ENCODE measurements around the gene TJP3. TPM values are rescaled to one million over a fixed set of nuclear protein-coding genes. Genes with fewer than 3 reads are reported as not detected.

The TJP3 gene
- total RNA-seq, 1 experiment from 2014 or later: 1.6 TPM

DNA sequence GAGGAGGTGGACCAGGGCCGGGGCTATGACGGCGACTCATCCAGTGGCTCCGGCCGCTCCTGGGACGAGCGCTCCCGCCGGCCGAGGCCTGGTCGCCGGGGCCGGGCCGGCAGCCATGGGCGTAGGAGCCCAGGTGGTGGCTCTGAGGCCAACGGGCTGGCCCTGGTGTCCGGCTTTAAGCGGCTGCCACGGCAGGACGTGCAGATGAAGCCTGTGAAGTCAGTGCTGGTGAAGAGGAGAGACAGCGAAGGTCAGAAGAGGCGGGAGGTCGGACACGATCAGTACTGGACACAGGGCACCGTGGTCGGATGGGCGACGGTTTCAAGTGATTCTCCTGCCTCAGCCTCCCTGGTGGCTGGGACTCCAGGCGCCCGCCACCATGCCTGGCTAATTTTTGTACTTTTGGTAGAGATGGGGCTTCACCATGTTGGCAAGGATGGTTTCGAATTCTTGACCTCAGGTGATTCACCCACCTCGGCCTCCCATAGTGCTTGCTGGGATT, 22.3 kb downstream of the TJP3 start:
- CTCF ChIA-PET: no interaction called here
- H3K36me3 Mint-ChIP-seq (ENCODE audit: insufficient read depth, unreplicated experiment): no peaks in the 10 kb centered on the region

DNA sequence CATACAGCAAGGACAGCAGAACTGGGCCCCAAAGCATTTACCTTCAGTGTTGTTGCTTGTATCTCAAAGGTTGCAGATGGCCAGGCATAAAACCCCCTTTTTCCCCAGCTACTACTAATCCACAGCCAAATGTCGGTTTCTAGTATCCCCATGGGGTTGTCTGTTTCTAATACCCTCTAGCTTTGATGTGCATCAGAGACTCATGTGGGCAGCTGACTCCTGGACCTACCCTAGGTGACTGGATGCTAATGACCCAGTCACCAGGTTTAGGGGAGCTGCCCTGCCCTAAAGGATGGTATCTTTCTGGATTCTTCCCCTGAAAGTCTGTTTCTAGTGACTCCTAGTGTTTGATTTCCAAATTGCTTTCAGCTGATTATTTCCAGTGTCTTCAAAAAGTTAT, 23.9 kb downstream of the TJP3 start:
- peaks cover 2% of the 10 kb centered on the region for H3K27me3 Mint-ChIP-seq (ENCODE audit: insufficient read depth, unreplicated experiment)
- no peak overlapping the region for H3K4me3 Mint-ChIP-seq (ENCODE audit: unreplicated experiment)
- ChIA-PET POLR2A (interaction anchor here (0.7 kb wide), 1 partner anchor 9 kb away, joined by 3 read pairs; no protein-coding TSS in a partner anchor), CTCF (interaction anchor here (1.0 kb wide), 1 partner anchor 21 kb away, joined by 4 read pairs; no protein-coding TSS in a partner anchor)
- no peaks in the 10 kb centered on the region for H3K36me3 Mint-ChIP-seq (ENCODE audit: insufficient read depth, unreplicated experiment)
- intact Hi-C loops (cut with micrococcal nuclease): no loop called here
- peaks cover 6% of the 10 kb centered on the region for H3K4me1 Mint-ChIP-seq (ENCODE audit: insufficient read depth, unreplicated experiment)
- H3K9me3 Mint-ChIP-seq (ENCODE audit: unreplicated experiment): no peaks in the 10 kb centered on the region
- TF ChIP-seq, protein P1, sequence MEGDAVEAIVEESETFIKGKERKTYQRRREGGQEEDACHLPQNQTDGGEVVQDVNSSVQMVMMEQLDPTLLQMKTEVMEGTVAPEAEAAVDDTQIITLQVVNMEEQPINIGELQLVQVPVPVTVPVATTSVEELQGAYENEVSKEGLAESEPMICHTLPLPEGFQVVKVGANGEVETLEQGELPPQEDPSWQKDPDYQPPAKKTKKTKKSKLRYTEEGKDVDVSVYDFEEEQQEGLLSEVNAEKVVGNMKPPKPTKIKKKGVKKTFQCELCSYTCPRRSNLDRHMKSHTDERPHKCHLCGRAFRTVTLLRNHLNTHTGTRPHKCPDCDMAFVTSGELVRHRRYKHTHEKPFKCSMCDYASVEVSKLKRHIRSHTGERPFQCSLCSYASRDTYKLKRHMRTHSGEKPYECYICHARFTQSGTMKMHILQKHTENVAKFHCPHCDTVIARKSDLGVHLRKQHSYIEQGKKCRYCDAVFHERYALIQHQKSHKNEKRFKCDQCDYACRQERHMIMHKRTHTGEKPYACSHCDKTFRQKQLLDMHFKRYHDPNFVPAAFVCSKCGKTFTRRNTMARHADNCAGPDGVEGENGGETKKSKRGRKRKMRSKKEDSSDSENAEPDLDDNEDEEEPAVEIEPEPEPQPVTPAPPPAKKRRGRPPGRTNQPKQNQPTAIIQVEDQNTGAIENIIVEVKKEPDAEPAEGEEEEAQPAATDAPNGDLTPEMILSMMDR (IDR thresholded peaks at IDR 0.05; ENCODE audit: unreplicated experiment): no peak
- H3K27ac Mint-ChIP-seq (ENCODE audit: low read depth, unreplicated experiment): no peak overlapping the region
- BruUV-seq (replicated peaks): no TSS peak
- DNase-seq (ENCODE audit: unreplicated experiment): no peak

More for the DNA sequence above, 22.3 kb downstream of the TJP3 start:
- intact Hi-C loops (cut with micrococcal nuclease): no loop called here
- no peaks in the 10 kb centered on the region for H3K27me3 Mint-ChIP-seq (ENCODE audit: insufficient read depth, unreplicated experiment)
- H3K4me3 Mint-ChIP-seq (ENCODE audit: unreplicated experiment): no peak overlapping the region
- TF ChIP-seq, protein P1 (IDR thresholded peaks at IDR 0.05; ENCODE audit: unreplicated experiment): no peak
- H3K4me1 Mint-ChIP-seq (ENCODE audit: insufficient read depth, unreplicated experiment): peaks cover 6% of the 10 kb centered on the region
- no peak overlapping the region for H3K27ac Mint-ChIP-seq (ENCODE audit: low read depth, unreplicated experiment)
- DNase-seq (ENCODE audit: unreplicated experiment): no peak
- no peaks in the 10 kb centered on the region for H3K9me3 Mint-ChIP-seq (ENCODE audit: unreplicated experiment)
- POLR2A ChIA-PET: no interaction called here
- BruUV-seq (replicated peaks): no TSS peak

DNA sequence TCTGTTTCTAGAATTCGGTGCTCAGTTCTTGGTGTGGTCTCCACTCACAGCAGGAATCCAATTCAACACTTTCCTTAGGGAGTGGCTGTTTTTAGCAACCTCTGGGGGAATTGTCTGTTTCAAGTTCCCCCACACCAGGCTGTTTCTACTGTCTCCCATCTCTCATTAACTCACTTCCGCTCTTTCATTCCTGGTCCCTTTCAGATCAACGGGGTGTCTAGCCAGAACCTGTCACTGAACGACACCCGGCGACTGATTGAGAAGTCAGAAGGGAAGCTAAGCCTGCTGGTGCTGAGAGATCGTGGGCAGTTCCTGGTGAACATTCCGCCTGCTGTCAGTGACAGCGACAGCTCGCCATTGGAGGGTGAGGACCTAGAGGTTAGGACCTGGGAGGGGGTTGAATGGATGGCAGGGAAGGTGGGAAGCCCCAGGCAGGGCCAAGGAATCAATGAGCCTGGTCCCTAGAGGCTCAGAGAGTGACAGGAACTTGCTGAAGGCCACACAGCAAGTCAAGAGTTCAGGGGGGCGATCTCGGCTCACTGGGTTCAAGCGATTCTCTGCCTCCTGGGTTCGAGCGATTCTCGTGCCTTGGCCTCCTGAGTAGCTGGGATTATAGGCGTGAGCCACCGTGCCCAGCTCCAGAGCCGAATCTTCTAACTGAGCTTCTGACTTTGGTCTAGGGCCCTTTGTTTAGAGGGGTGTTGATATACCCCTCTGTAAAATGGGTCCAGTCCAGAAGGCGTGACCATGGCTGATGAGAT, 25.5 kb downstream of the TJP3 start:
- H3K36me3 Mint-ChIP-seq (ENCODE audit: insufficient read depth, unreplicated experiment): no peaks in the 10 kb centered on the region
- CTCF ChIA-PET: interaction anchor here (0.7 kb wide), 1 partner anchor 505 kb away, joined by 3 read pairs; no protein-coding TSS in a partner anchor
- H3K9me3 Mint-ChIP-seq (ENCODE audit: unreplicated experiment): no peaks in the 10 kb centered on the region
- POLR2A ChIA-PET: no interaction called here
- BruUV-seq (replicated peaks): no TSS peak
- TF ChIP-seq, protein P1 (IDR thresholded peaks at IDR 0.05; ENCODE audit: unreplicated experiment): no peak
- no peak for DNase-seq (ENCODE audit: unreplicated experiment)
- H3K27ac Mint-ChIP-seq (ENCODE audit: low read depth, unreplicated experiment): no peak overlapping the region
- H3K4me1 Mint-ChIP-seq (ENCODE audit: insufficient read depth, unreplicated experiment): peaks cover 6% of the 10 kb centered on the region
- intact Hi-C loops (cut with micrococcal nuclease): no loop called here
- peaks cover 11% of the 10 kb centered on the region for H3K27me3 Mint-ChIP-seq (ENCODE audit: insufficient read depth, unreplicated experiment)
- H3K4me3 Mint-ChIP-seq (ENCODE audit: unreplicated experiment): no peak overlapping the region

DNA sequence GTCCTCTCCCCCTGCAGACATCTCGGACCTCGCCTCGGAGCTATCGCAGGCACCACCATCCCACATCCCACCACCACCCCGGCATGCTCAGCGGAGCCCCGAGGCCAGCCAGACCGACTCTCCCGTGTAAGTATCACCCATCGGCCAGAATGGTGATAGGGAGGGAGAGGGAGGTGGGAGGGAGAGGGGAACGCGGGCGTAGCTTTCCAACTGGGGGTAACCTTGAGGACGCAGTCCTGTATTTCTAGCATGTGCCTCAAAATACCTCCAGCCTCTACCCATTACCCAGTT, 26.1 kb downstream of the TJP3 start:
- ChIA-PET POLR2A (no interaction called here), CTCF (no interaction called here)
- intact Hi-C loops (cut with micrococcal nuclease): no loop called here
- Mint-ChIP-seq H3K4me3 (ENCODE audit: unreplicated experiment) (no peak overlapping the region), H3K27ac (ENCODE audit: low read depth, unreplicated experiment) (no peak overlapping the region), H3K9me3 (ENCODE audit: unreplicated experiment) (no peaks in the 10 kb centered on the region), H3K27me3 (ENCODE audit: insufficient read depth, unreplicated experiment) (peaks cover 11% of the 10 kb centered on the region), H3K4me1 (ENCODE audit: insufficient read depth, unreplicated experiment) (peaks cover 6% of the 10 kb centered on the region), H3K36me3 (ENCODE audit: insufficient read depth, unreplicated experiment) (no peaks in the 10 kb centered on the region)
- TF ChIP-seq, protein P1 (IDR thresholded peaks at IDR 0.05; ENCODE audit: unreplicated experiment): no peak
- DNase-seq (ENCODE audit: unreplicated experiment): no peak
- no TSS peak for BruUV-seq (replicated peaks)
